Tibial nerve (tissue), 4 donors: Measurements from ENCODE around the gene SELENON. TPM values are rescaled to one million over a fixed set of nuclear protein-coding genes. Genes with fewer than 3 reads are reported as not detected.

Source experiments
- DNase-seq, 2 donors: peaks; one replicate each; pipeline ENCODE4 v3.0.0-alpha.2; 2019; ENCODE audit warnings: low spot score in 2 of 2
- H3K27ac ChIP-seq, 4 donors: fragments of 200-600 bp; sonication (generic) in 3 of 4; one replicate each; pipeline ENCODE4 v1.5.1; 2017 to 2019; ENCODE audit warnings: mild to moderate bottlenecking in 1 of 4
- H3K27me3 ChIP-seq, 2 donors: fragments of 200-600 bp; sonication (generic) in 1 of 2; one replicate each; pipeline versions ENCODE4 v1.5.1 to v1.6.0; 2017 to 2019
- H3K36me3 ChIP-seq, 3 donors: fragments of 200-600 bp; sonication (generic); one replicate each; pipeline ENCODE4 v1.5.1; 2018 to 2019
- H3K4me1 ChIP-seq, 4 donors: fragments of 200-600 bp; sonication (generic) in 3 of 4; one replicate each; pipeline ENCODE4 v1.5.1; 2017 to 2019
- H3K4me3 ChIP-seq, 4 donors: fragments of 200-600 bp; sonication (generic) in 3 of 4; one replicate each; pipeline ENCODE4 v1.5.1; 2017 to 2019; ENCODE audit warnings: mild to moderate bottlenecking in 1 of 4, moderate library complexity in 1 of 4
- H3K9me3 ChIP-seq, 4 donors: fragments of 200-600 bp; sonication (generic) in 3 of 4; one replicate each; pipeline ENCODE4 v1.5.1; 2017 to 2019
- CTCF ChIP-seq, 5 experiments: fragments of 200-600 bp in 3 of 5; fragments of 450-650 bp in 2 of 5; sonication (generic) in 3 of 5; IDR thresholded peaks; one replicate each; pipeline ENCODE4 v1.5.1; 2016 to 2019; ENCODE audit warnings: antibody characterized with exemption in 5 of 5, mild to moderate bottlenecking in 3 of 5, moderate library complexity in 2 of 5
- EP300 ChIP-seq, 2 donors: sonication (generic); formaldehyde crosslinking; IDR thresholded peaks; one replicate each; pipeline ENCODE4 v1.6.1; 2017; ENCODE audit warnings: antibody characterized with exemption in 2 of 2, mild to moderate bottlenecking in 1 of 2
- POLR2A ChIP-seq, 2 donors: fragments of 450-650 bp; IDR thresholded peaks; one replicate each; pipeline ENCODE4 v1.6.1; 2017; ENCODE audit warnings: antibody characterized with exemption in 2 of 2, mild to moderate bottlenecking in 2 of 2, moderate library complexity in 2 of 2
- WGBS, 2 donors: methylation state at CpG; one replicate each; pipeline ENCODE4 v1.1.5; 2018; 5-methylcytosine and 5-hydroxymethylcytosine counted together
- total RNA-seq, 4 donors: library from RNA; depleted of rRNA; stranded (reverse); fragments of >200 nt; gene quantifications; one replicate each; pipeline ENCODE4 v1.1.0, GENCODE V29; 2016

The SELENON gene
- total RNA-seq, 4 donors from 2014 or later, result 17.6 to 54.0 (median 36.8) TPM

- no peaks in the 10 kb centered on the region for H3K36me3 ChIP-seq
- 80 to 82% methylated on average over 7 to 8 of the region's 8 CpGs for WGBS, 2 donors
- no peak overlapping the region for H3K27ac ChIP-seq
- H3K27me3 ChIP-seq, result no peaks in the 10 kb centered on the region
- no peak for DNase-seq
- H3K4me1 ChIP-seq, result peaks cover 0 to 56% (median 16%) of the 10 kb centered on the region in 4 donors
- no peak overlapping the region for H3K4me3 ChIP-seq
- no peaks in the 10 kb centered on the region for H3K9me3 ChIP-seq
- TF ChIP-seq CTCF (IDR thresholded peaks at IDR 0.05), result peak; percentile 11 to 21 (median 12)
- TF ChIP-seq POLR2A (IDR thresholded peaks at IDR 0.05), result no peak
Observed at GRCh38 chr1:25797939-25798338, 2.1 kb upstream of the SELENON start.

DNA sequence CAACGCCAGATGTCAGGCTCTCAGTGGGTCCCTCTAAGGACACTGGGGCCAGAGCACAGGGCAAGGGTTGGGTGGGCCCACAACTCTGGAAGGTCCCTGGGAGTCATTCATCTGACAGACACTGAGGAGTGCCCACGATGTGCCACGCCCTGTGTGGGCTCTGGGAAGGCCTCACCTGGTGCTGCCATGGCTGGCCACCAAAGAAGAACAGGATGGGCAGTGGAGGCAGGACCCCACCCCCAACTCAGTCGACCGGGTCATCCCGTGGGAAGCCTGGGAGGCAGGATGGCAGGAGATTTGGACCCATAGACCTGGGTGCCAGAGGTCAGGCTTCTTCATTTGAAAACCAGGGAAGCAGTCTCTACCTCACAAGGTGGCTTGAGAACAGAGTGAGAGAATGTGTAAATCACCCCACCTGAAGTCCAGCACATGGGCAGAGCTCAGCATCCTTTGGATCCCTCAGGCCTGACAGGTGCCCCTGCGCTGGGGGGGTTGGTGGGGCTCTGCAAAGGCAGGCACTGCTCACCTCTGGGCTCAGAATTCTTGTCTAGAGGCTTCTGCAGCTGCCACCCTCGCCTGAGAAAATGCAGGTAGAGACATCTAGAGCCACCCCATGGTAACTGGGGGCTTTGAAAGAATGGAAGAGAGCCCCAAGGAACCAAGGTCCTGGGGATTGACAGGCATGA, 1.2 kb upstream of the SELENON start:
- Histone ChIP-seq H3K4me1 (peaks cover 0 to 64% (median 20%) of the 10 kb centered on the region in 4 donors), H3K27ac (peak overlapping the region in 1 of 4 donors; percentile 91), H3K9me3 (no peaks in the 10 kb centered on the region), H3K4me3 (no peak overlapping the region), H3K36me3 (no peaks in the 10 kb centered on the region), H3K27me3 (no peaks in the 10 kb centered on the region)
- WGBS, 2 donors, result 80 to 88% methylated on average over 5 to 8 of the region's 8 CpGs
- no peak for DNase-seq
- no peak for TF ChIP-seq CTCF (IDR thresholded peaks at IDR 0.05)
- no peak for TF ChIP-seq POLR2A (IDR thresholded peaks at IDR 0.05)
- no peak for TF ChIP-seq EP300 (IDR thresholded peaks at IDR 0.05)

GRCh38 chr1:25799352-25799934, 550 bp upstream of the SELENON start:
- Histone ChIP-seq H3K9me3 (no peaks in the 10 kb centered on the region), H3K27me3 (no peaks in the 10 kb centered on the region), H3K36me3 (no peaks in the 10 kb centered on the region), H3K4me1 (peaks cover 0 to 71% (median 23%) of the 10 kb centered on the region in 4 donors), H3K27ac (peak overlapping the region; percentile 71 to 91 (median 74)), H3K4me3 (peak overlapping the region in 3 of 4 donors; percentile 38 to 75 (median 55))
- DNase-seq, result no peak
- 15 to 34% methylated on average over 5 to 12 of the region's 12 CpGs for WGBS, 2 donors
- TF ChIP-seq POLR2A (IDR thresholded peaks at IDR 0.05), result no peak
- no peak for TF ChIP-seq CTCF (IDR thresholded peaks at IDR 0.05)
- no peak for TF ChIP-seq EP300 (IDR thresholded peaks at IDR 0.05)

- H3K36me3 ChIP-seq, result peaks cover 0 to 7% (median 0%) of the 10 kb centered on the region in 3 donors
- peaks cover 0 to 85% (median 35%) of the 10 kb centered on the region in 4 donors for H3K4me1 ChIP-seq
- TF ChIP-seq EP300 (IDR thresholded peaks at IDR 0.05), result no peak
- no peak for TF ChIP-seq POLR2A (IDR thresholded peaks at IDR 0.05)
- TF ChIP-seq CTCF (IDR thresholded peaks at IDR 0.05), result no peak
- H3K4me3 ChIP-seq, result peak overlapping the region; percentile 48 to 77 (median 68)
- no peak for DNase-seq
- H3K9me3 ChIP-seq, result no peaks in the 10 kb centered on the region
- WGBS, 2 donors, result 43 to 49% methylated on average over 15 of the region's 15 CpGs
- H3K27ac ChIP-seq, result peak overlapping the region; percentile 31 to 88 (median 82)
- no peaks in the 10 kb centered on the region for H3K27me3 ChIP-seq
Observed at GRCh38 chr1:25800703-25801377, 847 bp downstream of the SELENON start.

GRCh38 chr1:25802915-25803314, 2.9 kb downstream of the SELENON start:
- WGBS, 2 donors, result 57 to 65% methylated on average over 6 of the region's 6 CpGs
- H3K36me3 ChIP-seq, result peaks cover 0 to 15% (median 0%) of the 10 kb centered on the region in 3 donors
- no peak for DNase-seq
- H3K4me3 ChIP-seq, result no peak overlapping the region
- H3K27me3 ChIP-seq, result no peaks in the 10 kb centered on the region
- H3K27ac ChIP-seq, result peak overlapping the region in 2 of 4 donors; percentile 84 to 89
- no peak for TF ChIP-seq EP300 (IDR thresholded peaks at IDR 0.05)
- TF ChIP-seq POLR2A (IDR thresholded peaks at IDR 0.05), result no peak
- TF ChIP-seq CTCF (IDR thresholded peaks at IDR 0.05), result no peak
- H3K9me3 ChIP-seq, result no peaks in the 10 kb centered on the region
- peaks cover 0 to 93% (median 48%) of the 10 kb centered on the region in 4 donors for H3K4me1 ChIP-seq
